Activated T-helper 1 cell treated with anti-CD3 and anti-CD28 coated beads, Interleukin-12 subunit alpha, Interleukin-12 subunit beta, Interleukin-2, Interleukin-4 antibody, amounts not matched to agents 30 ng/mL and 10 ng/mL and 1 ng/mL, durations not matched to agents 14 hours and 24 hours and 36 hours (primary cell): ENCODE data around the gene PHLDB1. TPM values are rescaled to one million over a fixed set of nuclear protein-coding genes. Genes with fewer than 3 reads are reported as not detected.

Experiments
- DNase-seq: peaks from one replicate; pipeline ENCODE4 v3.0.0; 2021; ENCODE audit warnings: low spot score
- H3K27ac Mint-ChIP-seq: one replicate; pipeline ENCODE4 v1.8.0; 2021; ENCODE audit warnings: mild to moderate bottlenecking, mixed read lengths
- H3K27me3 Mint-ChIP-seq: one replicate; pipeline ENCODE4 v1.8.0; 2022; ENCODE audit warnings: mild to moderate bottlenecking, moderate library complexity, mixed read lengths; ENCODE audit not compliant: insufficient read depth
- H3K36me3 Mint-ChIP-seq: one replicate; pipeline ENCODE4 v1.8.0; 2021; ENCODE audit warnings: low read depth, mixed read lengths
- H3K4me1 Mint-ChIP-seq: one replicate; pipeline ENCODE4 v1.8.0; 2021; ENCODE audit warnings: low read depth, mixed read lengths
- H3K4me3 Mint-ChIP-seq: one replicate; pipeline ENCODE4 v1.8.0; 2021; ENCODE audit warnings: mild to moderate bottlenecking, moderate library complexity, mixed read lengths
- H3K9me3 Mint-ChIP-seq: one replicate; pipeline ENCODE4 v1.8.0; 2021; ENCODE audit warnings: mixed read lengths
- intact Hi-C: fragments of 100-400 bp; cut with micrococcal nuclease; formaldehyde crosslinking; loops from one replicate; pipeline ENCODE4 v1.15.1; 2024
- total RNA-seq: library from RNA; stranded (reverse); gene quantifications from 2 replicates; pipeline ENCODE4 v1.2.3, GENCODE V29; 2022

The PHLDB1 gene
- total RNA-seq, 1 donor from 2014 or later: 1.4 TPM

- Mint-ChIP-seq H3K4me3 (no peak overlapping the region), H3K27me3 (peaks cover 2% of the 10 kb centered on the region), H3K4me1 (no peaks in the 10 kb centered on the region), H3K9me3 (no peaks in the 10 kb centered on the region), H3K36me3 (no peaks in the 10 kb centered on the region), H3K27ac (no peak overlapping the region)
- no peak for DNase-seq
- intact Hi-C loops: no loop called here
These were observed 21.6 kb downstream of the PHLDB1 start for GRCh38 chr11:118628861-118629549.

GRCh38 chr11:118629761-118630661, 22.6 kb downstream of the PHLDB1 start:
- no peak for DNase-seq
- Mint-ChIP-seq H3K27ac (no peak overlapping the region), H3K27me3 (peaks cover 2% of the 10 kb centered on the region), H3K36me3 (no peaks in the 10 kb centered on the region), H3K9me3 (no peaks in the 10 kb centered on the region), H3K4me3 (no peak overlapping the region), H3K4me1 (no peaks in the 10 kb centered on the region)
- intact Hi-C loops: no loop called here

- Mint-ChIP-seq H3K27me3 (peaks cover 8% of the 10 kb centered on the region), H3K27ac (no peak overlapping the region), H3K4me3 (no peak overlapping the region), H3K36me3 (no peaks in the 10 kb centered on the region), H3K4me1 (no peaks in the 10 kb centered on the region), H3K9me3 (no peaks in the 10 kb centered on the region)
- DNase-seq: no peak
- intact Hi-C loops: no loop called here
These were observed 23.9 kb downstream of the PHLDB1 start for GRCh38 chr11:118631142-118631909.

GRCh38 chr11:118632577-118633318, 25.3 kb downstream of the PHLDB1 start:
- peaks cover 6% of the 10 kb centered on the region for H3K27me3 Mint-ChIP-seq
- no peaks in the 10 kb centered on the region for H3K9me3 Mint-ChIP-seq
- intact Hi-C loops: no loop called here
- no peak overlapping the region for H3K4me3 Mint-ChIP-seq
- H3K36me3 Mint-ChIP-seq: no peaks in the 10 kb centered on the region
- DNase-seq: no peak
- H3K4me1 Mint-ChIP-seq: no peaks in the 10 kb centered on the region
- H3K27ac Mint-ChIP-seq: no peak overlapping the region

GRCh38 chr11:118633319-118633690, 25.9 kb downstream of the PHLDB1 start:
- Mint-ChIP-seq H3K4me1 (no peaks in the 10 kb centered on the region), H3K4me3 (no peak overlapping the region), H3K36me3 (no peaks in the 10 kb centered on the region), H3K27me3 (peaks cover 6% of the 10 kb centered on the region), H3K27ac (no peak overlapping the region), H3K9me3 (no peaks in the 10 kb centered on the region)
- no peak for DNase-seq
- intact Hi-C loops: no loop called here

- no peak overlapping the region for H3K4me3 Mint-ChIP-seq
- H3K36me3 Mint-ChIP-seq: no peaks in the 10 kb centered on the region
- peaks cover 6% of the 10 kb centered on the region for H3K27me3 Mint-ChIP-seq
- H3K27ac Mint-ChIP-seq: no peak overlapping the region
- intact Hi-C loops: no loop called here
- no peak for DNase-seq
- H3K9me3 Mint-ChIP-seq: no peaks in the 10 kb centered on the region
- H3K4me1 Mint-ChIP-seq: no peaks in the 10 kb centered on the region
These were observed 26.6 kb downstream of the PHLDB1 start for GRCh38 chr11:118633979-118634378.

GRCh38 chr11:118634431-118635236, 27.2 kb downstream of the PHLDB1 start:
- Mint-ChIP-seq H3K4me3 (no peak overlapping the region), H3K4me1 (no peaks in the 10 kb centered on the region), H3K9me3 (no peaks in the 10 kb centered on the region), H3K27ac (no peak overlapping the region), H3K36me3 (no peaks in the 10 kb centered on the region), H3K27me3 (peaks cover 6% of the 10 kb centered on the region)
- no peak for DNase-seq
- intact Hi-C loops: no loop called here

GRCh38 chr11:118635237-118635591, 27.8 kb downstream of the PHLDB1 start:
- DNase-seq: no peak
- Mint-ChIP-seq H3K9me3 (no peaks in the 10 kb centered on the region), H3K27me3 (peaks cover 6% of the 10 kb centered on the region), H3K4me3 (no peak overlapping the region), H3K27ac (no peak overlapping the region), H3K4me1 (no peaks in the 10 kb centered on the region), H3K36me3 (no peaks in the 10 kb centered on the region)
- intact Hi-C loops: no loop called here

- no peaks in the 10 kb centered on the region for H3K9me3 Mint-ChIP-seq
- no peak overlapping the region for H3K27ac Mint-ChIP-seq
- intact Hi-C loops: no loop called here
- no peak for DNase-seq
- no peak overlapping the region for H3K4me3 Mint-ChIP-seq
- H3K27me3 Mint-ChIP-seq: peaks cover 6% of the 10 kb centered on the region
- no peaks in the 10 kb centered on the region for H3K36me3 Mint-ChIP-seq
- H3K4me1 Mint-ChIP-seq: no peaks in the 10 kb centered on the region
These were observed 28.2 kb downstream of the PHLDB1 start for GRCh38 chr11:118635642-118636041.

GRCh38 chr11:118636569-118637290, 29.3 kb downstream of the PHLDB1 start:
- Mint-ChIP-seq H3K4me1 (no peaks in the 10 kb centered on the region), H3K9me3 (no peaks in the 10 kb centered on the region), H3K27me3 (peaks cover 6% of the 10 kb centered on the region), H3K36me3 (no peaks in the 10 kb centered on the region), H3K27ac (no peak overlapping the region), H3K4me3 (no peak overlapping the region)
- no peak for DNase-seq
- intact Hi-C loops: no loop called here

GRCh38 chr11:118638726-118639125, 31.3 kb downstream of the PHLDB1 start:
- Mint-ChIP-seq H3K27ac (no peak overlapping the region), H3K27me3 (peaks cover 6% of the 10 kb centered on the region), H3K36me3 (no peaks in the 10 kb centered on the region), H3K4me3 (no peak overlapping the region), H3K4me1 (no peaks in the 10 kb centered on the region), H3K9me3 (no peaks in the 10 kb centered on the region)
- DNase-seq: no peak
- intact Hi-C loops: no loop called here
